A549 (cell line): ENCODE results near the gene FGGY.

Source experiments
- CTCF ChIP-seq: fragments of >200 bp; sonication (Bioruptor Twin); formaldehyde crosslinking; IDR thresholded peaks from 3 replicates; pipeline ENCODE4 v1.5.1; 2016
- EP300 ChIP-seq, 2 experiments: fragments of >200 bp; sonication (Bioruptor Twin); formaldehyde crosslinking; IDR thresholded peaks; 2 replicates in 1 of 2; 3 replicates in 1 of 2; pipeline ENCODE4 v1.6.1; 2016 to 2017
- HDAC2 ChIP-seq: fragments of 200-600 bp; sonication (generic); IDR thresholded peaks from 2 replicates; pipeline ENCODE4 v1.6.1; 2016
- JUN ChIP-seq, 2 experiments: fragments of >200 bp; sonication (Bioruptor Twin); formaldehyde crosslinking; IDR thresholded peaks; 2 replicates in 1 of 2; 3 replicates in 1 of 2; pipeline ENCODE4 v1.6.1; 2016 to 2017
- KDM1A ChIP-seq: fragments of 200-600 bp; sonication (generic); IDR thresholded peaks from 2 replicates; pipeline ENCODE4 v1.6.1; 2016; ENCODE audit warnings: low read depth, mild to moderate bottlenecking
- MAX ChIP-seq: IDR thresholded peaks from 2 replicates; pipeline ENCODE4 v1.6.1; 2012
- POLR2A ChIP-seq: IDR thresholded peaks from 2 replicates; pipeline ENCODE4 v1.6.1; 2012; ENCODE audit warnings: mild to moderate bottlenecking, low read length
- RAD21 ChIP-seq, 2 experiments: fragments of >200 bp in 1 of 2; sonication (Bioruptor Twin) in 1 of 2; formaldehyde crosslinking in 1 of 2; IDR thresholded peaks in 1 of 2; conservative IDR thresholded peaks in 1 of 2; 2 replicates in 1 of 2; 3 replicates in 1 of 2; pipeline ENCODE4 v1.6.1; 2012 to 2018; ENCODE audit warnings: inconsistent platforms in 1 of 2
- REST ChIP-seq: fragments of 200-600 bp; sonication (generic); IDR thresholded peaks from 2 replicates; pipeline ENCODE4 v1.6.1; 2016; ENCODE audit warnings: antibody characterized with exemption, mild to moderate bottlenecking, moderate library complexity
- RFX5 ChIP-seq: fragments of 450-650 bp; IDR thresholded peaks from 2 replicates; pipeline ENCODE4 v1.7.1; 2014; ENCODE audit warnings: antibody characterized with exemption, mild to moderate bottlenecking, moderate library complexity
- SREBF2 ChIP-seq: fragments of 450-650 bp; IDR thresholded peaks from 2 replicates; pipeline ENCODE4 v1.6.1; 2014; ENCODE audit warnings: mild to moderate bottlenecking, moderate library complexity
- ZFP36 ChIP-seq: fragments of 450-650 bp; IDR thresholded peaks from 2 replicates; pipeline ENCODE4 v1.6.1; 2014; ENCODE audit warnings: borderline replicate concordance; ENCODE audit not compliant: partially characterized antibody
- TF ChIP-seq, protein P1 (sequence below): IDR thresholded peaks from 2 replicates; pipeline ENCODE4 v1.6.1; 2012

DNA sequence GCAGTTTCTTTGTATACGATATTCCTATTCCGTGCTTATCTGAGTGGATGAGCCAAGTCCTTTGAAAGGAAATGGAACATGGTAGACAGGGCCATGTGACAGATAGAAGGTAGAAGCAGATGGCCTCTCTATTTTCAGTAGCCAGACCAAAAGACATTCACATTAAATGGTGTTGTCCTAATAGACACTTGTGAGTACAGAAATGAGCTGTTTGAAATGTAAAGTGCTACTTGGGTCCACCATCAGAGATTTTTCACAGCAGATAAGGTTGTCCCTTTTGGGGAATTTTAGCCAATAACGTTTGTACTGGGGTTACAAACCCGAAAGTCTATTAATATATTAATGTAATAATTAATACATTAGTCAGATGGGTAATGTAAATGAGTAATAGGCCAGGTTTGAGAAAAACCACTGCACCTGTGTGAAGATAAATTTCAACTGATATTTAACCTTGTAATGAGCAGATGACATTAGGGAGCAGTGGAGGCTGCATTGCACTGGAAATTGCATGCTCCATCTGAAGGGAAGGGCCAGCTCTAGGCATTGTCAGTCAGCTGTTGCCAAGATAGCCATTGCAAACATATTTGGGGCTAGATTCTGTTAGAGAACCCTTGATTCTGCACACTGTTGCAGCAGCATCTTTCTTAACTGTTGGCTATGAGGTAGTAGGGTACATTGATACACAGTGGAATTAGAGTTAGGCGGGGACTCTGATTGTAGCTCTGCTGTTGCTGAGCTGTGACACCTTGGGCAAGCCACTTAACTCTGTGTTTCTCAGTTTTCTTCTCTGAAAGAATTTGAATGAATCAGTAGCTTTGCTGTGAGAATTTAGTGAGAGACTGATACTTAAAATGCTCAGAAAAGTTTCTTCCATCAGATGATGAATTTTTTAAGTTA lies 43.8 kb downstream of the FGGY start:
- no peak for TF ChIP-seq HDAC2
- no peak for TF ChIP-seq MAX
- TF ChIP-seq CTCF: no peak
- TF ChIP-seq REST: no peak
- no peak for TF ChIP-seq RAD21 (conservative IDR thresholded peaks at IDR 0.05 in 1 of 2, IDR thresholded peaks at IDR 0.05 in 1 of 2)
- no peak for TF ChIP-seq JUN (IDR thresholded peaks at IDR 0.05)
- TF ChIP-seq RFX5: no peak
- TF ChIP-seq POLR2A: no peak
- no peak for TF ChIP-seq ZFP36
- TF ChIP-seq SREBF2: no peak
- TF ChIP-seq, protein P1, sequence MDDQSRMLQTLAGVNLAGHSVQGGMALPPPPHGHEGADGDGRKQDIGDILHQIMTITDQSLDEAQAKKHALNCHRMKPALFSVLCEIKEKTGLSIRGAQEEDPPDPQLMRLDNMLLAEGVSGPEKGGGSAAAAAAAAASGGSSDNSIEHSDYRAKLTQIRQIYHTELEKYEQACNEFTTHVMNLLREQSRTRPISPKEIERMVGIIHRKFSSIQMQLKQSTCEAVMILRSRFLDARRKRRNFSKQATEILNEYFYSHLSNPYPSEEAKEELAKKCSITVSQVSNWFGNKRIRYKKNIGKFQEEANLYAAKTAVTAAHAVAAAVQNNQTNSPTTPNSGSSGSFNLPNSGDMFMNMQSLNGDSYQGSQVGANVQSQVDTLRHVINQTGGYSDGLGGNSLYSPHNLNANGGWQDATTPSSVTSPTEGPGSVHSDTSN: no peak
- no peak for TF ChIP-seq EP300 (IDR thresholded peaks at IDR 0.05)
- no peak for TF ChIP-seq KDM1A
